GM12875 (cell line): Measurements from ENCODE around the gene ZSWIM6.

Experiments
- H3K4me3 ChIP-seq: one replicate; pipeline ENCODE4 v1.5.1; 2011; ENCODE audit warnings: low read depth, low read length, control low read depth
- CTCF ChIP-seq: IDR thresholded peaks from 2 replicates; pipeline ENCODE4 v1.5.1; 2011; ENCODE audit warnings: low read depth, mild to moderate bottlenecking, control low read depth, inconsistent platforms, low read length, moderate library complexity, borderline replicate concordance; ENCODE audit not compliant: insufficient read depth

The ZSWIM6 gene

GRCh38 chr5:61479850-61480614, 148.0 kb downstream of the ZSWIM6 start:
- TF ChIP-seq CTCF, result no peak
- no peak overlapping the region for H3K4me3 ChIP-seq

GRCh38 chr5:61482980-61483379, 150.9 kb downstream of the ZSWIM6 start:
- no peak overlapping the region for H3K4me3 ChIP-seq
- no peak for TF ChIP-seq CTCF

- no peak overlapping the region for H3K4me3 ChIP-seq
- TF ChIP-seq CTCF, result no peak
These were observed 154.4 kb downstream of the ZSWIM6 start for GRCh38 chr5:61486476-61486875.

- no peak for TF ChIP-seq CTCF
- no peak overlapping the region for H3K4me3 ChIP-seq
These were observed 157.5 kb downstream of the ZSWIM6 start for GRCh38 chr5:61489574-61489973.

GRCh38 chr5:61491861-61492260, 159.8 kb downstream of the ZSWIM6 start:
- no peak overlapping the region for H3K4me3 ChIP-seq
- no peak for TF ChIP-seq CTCF

- no peak for TF ChIP-seq CTCF
- no peak overlapping the region for H3K4me3 ChIP-seq
These were observed 161.9 kb downstream of the ZSWIM6 start for GRCh38 chr5:61493973-61494372.

- TF ChIP-seq CTCF, result no peak
- H3K4me3 ChIP-seq, result no peak overlapping the region
These were observed 164.4 kb downstream of the ZSWIM6 start for GRCh38 chr5:61496446-61496845.
